HepG2 (cell line): ENCODE results near the gene TEDC1. TPM values are rescaled to one million over a fixed set of nuclear protein-coding genes. Genes with fewer than 3 reads are reported as not detected.

Experiments used
- ATAC-seq: fragments of 200-7000 bp; cut with Tn5 transposase; 3 replicates; pipeline ENCODE4 v1.9.1; 2020; ENCODE audit warnings: mild to moderate bottlenecking, moderate library complexity
- BruUV-seq: library from RNA; stranded (reverse); fragments of 400-500 nt; replicated peaks from 2 replicates; lab custom pipeline; 2021; lab: Mats Ljungman, UMichigan
- CTCF ChIA-PET: fragments of 300-600 bp; formaldehyde crosslinking; extraction: SDS; loops from one replicate; lab custom pipeline; 2021; ENCODE audit warnings: low total read pairs, inconsistent platforms, low intra/inter-chr PET ratio; lab: Yijun Ruan, JAX
- POLR2A ChIA-PET: fragments of 350-600 bp; sonication (Branson Sonifier 250); formaldehyde crosslinking; loops from one replicate; lab custom pipeline; 2020; ENCODE audit warnings: antibody characterized with exemption, inconsistent platforms; lab: Yijun Ruan, JAX
- DNase-seq: peaks from one replicate; pipeline ENCODE4 v3.0.0-alpha.2; 2015; ENCODE audit warnings: low spot score
- FAIRE-seq: peaks from 3 replicates; lab custom pipeline; 2011; peaks lifted over from hg19 to GRCh38; lab: Jason Lieb, UNC
- H2AFZ ChIP-seq: one replicate; pipeline ENCODE4 v1.6.1; 2011; ENCODE audit warnings: low read length, inconsistent platforms
- H3K27ac ChIP-seq: fragments of 300-600 bp; 3 replicates; pipeline ENCODE4 v1.8.0; 2011; ENCODE audit warnings: mixed run types, mild to moderate bottlenecking, mixed read lengths, low read length, inconsistent platforms; ENCODE audit not compliant: insufficient read depth; ENCODE audit errors: extremely low read length
- H3K27me3 ChIP-seq, 2 experiments: fragments of 200-600 bp in 1 of 2; 2 replicates in 1 of 2; 3 replicates in 1 of 2; pipeline versions ENCODE4 v1.6.0 to v1.8.0; 2011; ENCODE audit warnings: low read length in 2 of 2, mild to moderate bottlenecking in 2 of 2, moderate library complexity in 2 of 2, inconsistent platforms in 1 of 2; ENCODE audit not compliant: insufficient read depth in 2 of 2, control insufficient read depth in 1 of 2
- H3K36me3 ChIP-seq, 2 experiments: fragments of 200-600 bp in 1 of 2; replicated peaks in 1 of 2; 2 replicates in 1 of 2; 3 replicates in 1 of 2; pipeline versions ENCODE4 v1.5.1 to v1.8.0; 2011; ENCODE audit warnings: low read length in 2 of 2, inconsistent platforms in 1 of 2; ENCODE audit not compliant: insufficient read depth in 2 of 2, control insufficient read depth in 1 of 2
- H3K4me1 ChIP-seq: 2 replicates; pipeline ENCODE4 v1.5.1; 2012; ENCODE audit warnings: low read length, inconsistent platforms; ENCODE audit not compliant: insufficient read depth
- H3K4me2 ChIP-seq: 2 replicates; pipeline ENCODE4 v1.6.0; 2011; ENCODE audit warnings: low read depth, low read length, inconsistent platforms
- H3K4me3 ChIP-seq, 3 experiments: fragments of 200-600 bp in 1 of 3; sonication (generic), shearing (Covaris generic) in 1 of 3; replicated peaks in 1 of 3; 2 replicates each; pipeline ENCODE4 v1.5.1; 2011 to 2016; ENCODE audit warnings: low read length in 3 of 3, inconsistent platforms in 2 of 3, low read depth in 2 of 3, mild to moderate bottlenecking in 2 of 3, control low read depth in 1 of 3, mixed read lengths in 1 of 3; ENCODE audit not compliant: insufficient read depth in 1 of 3
- H3K79me2 ChIP-seq: one replicate; pipeline ENCODE4 v1.6.1; 2011; ENCODE audit warnings: low read length, inconsistent platforms; ENCODE audit not compliant: insufficient read depth
- H3K9ac ChIP-seq: 2 replicates; pipeline ENCODE4 v1.6.0; 2011; ENCODE audit warnings: mild to moderate bottlenecking, low read depth, low read length, inconsistent platforms; ENCODE audit not compliant: insufficient read depth
- H3K9me3 ChIP-seq: 2 replicates; pipeline ENCODE4 v1.5.1; 2012; ENCODE audit warnings: mild to moderate bottlenecking, low read length
- H4K20me1 ChIP-seq: 2 replicates; pipeline ENCODE4 v1.6.0; 2011; ENCODE audit warnings: inconsistent platforms, mild to moderate bottlenecking, low read length, moderate library complexity; ENCODE audit not compliant: insufficient read depth
- ASH2L ChIP-seq: fragments of 300-600, 200-600 bp; sonication (generic); IDR thresholded peaks from 2 replicates; pipeline ENCODE4 v1.7.0; 2017; ENCODE audit warnings: low read depth, mild to moderate bottlenecking, moderate library complexity, mixed read lengths, low read length; ENCODE audit not compliant: insufficient read length
- CBX2 ChIP-seq, 2 experiments: fragments of 200-600 bp in 1 of 2; sonication (generic); formaldehyde crosslinking in 1 of 2; IDR thresholded peaks; 2 replicates each; pipeline versions ENCODE4 v1.7.0 to v1.8.1; 2018 to 2022; ENCODE audit warnings: low read depth in 2 of 2, low read length in 1 of 2, mild to moderate bottlenecking in 1 of 2, missing genetic modification reagents in 1 of 2
- CENPX ChIP-seq: sonication (generic); formaldehyde crosslinking; IDR thresholded peaks from 2 replicates; pipeline ENCODE4 v1.9.0; 2021; ENCODE audit warnings: mild to moderate bottlenecking, missing genetic modification reagents, moderate library complexity
- GMEB1 ChIP-seq: sonication (generic); formaldehyde crosslinking; IDR thresholded peaks from 2 replicates; pipeline ENCODE4 v1.5.1; 2020; ENCODE audit warnings: missing genetic modification reagents, mild to moderate bottlenecking, borderline replicate concordance
- HMGA1 ChIP-seq: sonication (generic); formaldehyde crosslinking; conservative IDR thresholded peaks from 2 replicates; pipeline ENCODE4 v1.4.0; 2020; ENCODE audit warnings: missing genetic modification reagents
- KAT7 ChIP-seq: IDR thresholded peaks from 2 replicates; pipeline ENCODE4 v1.6.1; 2018; ENCODE audit warnings: borderline replicate concordance, missing compliant biosample characterization
- KDM3A ChIP-seq: IDR thresholded peaks from 2 replicates; pipeline ENCODE4 v1.6.1; 2018; ENCODE audit warnings: low read depth, missing compliant biosample characterization
- POLR2AphosphoS2 ChIP-seq: IDR thresholded peaks from 2 replicates; pipeline ENCODE4 v1.6.1; 2011; ENCODE audit warnings: low read depth, low read length, improper control_type of control experiment
- YEATS4 ChIP-seq: sonication (generic); formaldehyde crosslinking; IDR thresholded peaks from 2 replicates; pipeline ENCODE4 v1.4.0; 2020; ENCODE audit warnings: missing genetic modification reagents, borderline replicate concordance
- ZBTB21 ChIP-seq: sonication (generic); formaldehyde crosslinking; IDR thresholded peaks from 2 replicates; pipeline ENCODE4 v1.4.0; 2020; ENCODE audit warnings: missing genetic modification reagents
- ZFY ChIP-seq: sonication (generic); formaldehyde crosslinking; IDR thresholded peaks from 2 replicates; pipeline ENCODE4 v1.4.0; 2020; ENCODE audit warnings: missing genetic modification reagents
- ZNF326 ChIP-seq: sonication (generic); formaldehyde crosslinking; IDR thresholded peaks from 2 replicates; pipeline ENCODE4 v1.4.0; 2020; ENCODE audit warnings: missing genetic modification reagents, borderline replicate concordance
- ZNF451 ChIP-seq: sonication (generic); formaldehyde crosslinking; IDR thresholded peaks from 2 replicates; pipeline ENCODE4 v1.5.0; 2020; ENCODE audit warnings: mild to moderate bottlenecking, missing genetic modification reagents
- ZNF558 ChIP-seq: sonication (generic); formaldehyde crosslinking; IDR thresholded peaks from 2 replicates; pipeline ENCODE4 v1.9.0; 2022; ENCODE audit warnings: mild to moderate bottlenecking, missing genetic modification reagents, borderline replicate concordance
- ZNF713 ChIP-seq: sonication (generic); formaldehyde crosslinking; IDR thresholded peaks from 2 replicates; pipeline ENCODE4 v1.4.0; 2020; ENCODE audit warnings: mild to moderate bottlenecking, missing genetic modification reagents
- ZNF800 ChIP-seq: sonication (generic); formaldehyde crosslinking; IDR thresholded peaks from 2 replicates; pipeline ENCODE4 v1.4.0; 2020; ENCODE audit warnings: missing genetic modification reagents
- WGBS: methylation state at CpG from one replicate; pipeline ENCODE4 v1.1.6; 2017; ENCODE audit warnings: low lambda C conversion rate; 5-methylcytosine and 5-hydroxymethylcytosine counted together
- in situ Hi-C: cut with HindIII; loops from 2 replicates; pipeline ENCODE4 v1.10.0; 2017; ENCODE audit warnings: low pct_unique_long_range_greater_than_20kb; ENCODE audit not compliant: extremely low pct_ligation_motif_present
- intact Hi-C: fragments of 100-400 bp; cut with micrococcal nuclease; formaldehyde crosslinking; loops from one replicate; pipeline ENCODE4 v1.10.0; 2022; ENCODE audit not compliant: unreplicated experiment
- polyA plus RNA-seq, 8 experiments: library from polyadenylated mRNA; depleted of rRNA in 3 of 8; stranded (reverse) in 7 of 8; unstranded in 1 of 8; fragments of >200 nt; fragmentation: Illumina TruSeq in 4 of 8; extraction: Trizol in 4 of 8; gene quantifications; 2 replicates each; pipeline versions ENCODE4 v1.2.1 to v1.2.3, GENCODE V29; 2011 to 2016; ENCODE audit warnings: low read depth in 4 of 8, missing spikeins in 1 of 8, mixed read lengths in 1 of 8; ENCODE audit not compliant: insufficient read depth in 1 of 8
- total RNA-seq, 5 experiments: library from RNA; depleted of rRNA; stranded (reverse); fragments of >200 nt; fragmentation: Illumina TruSeq; extraction: Trizol; gene quantifications; 2 replicates each; pipeline ENCODE4 v1.2.3, GENCODE V29; 2016; ENCODE audit warnings: low read depth in 1 of 5
- TF ChIP-seq, protein P1 (sequence below): sonication (generic); formaldehyde crosslinking; IDR thresholded peaks from 2 replicates; pipeline ENCODE4 v1.8.0; 2022; ENCODE audit warnings: low read depth, missing genetic modification reagents
- TF ChIP-seq, protein P2 (sequence below): sonication (generic); formaldehyde crosslinking; conservative IDR thresholded peaks from 2 replicates; pipeline ENCODE4 v1.5.0; 2020; ENCODE audit warnings: missing genetic modification reagents

The TEDC1 gene
- total and polyA plus RNA-seq, 2 of the 13 experiments (the other 11 are each of a cell fraction or from before 2014, with no cell fraction given), result 5.7 to 27.4 TPM

DNA sequence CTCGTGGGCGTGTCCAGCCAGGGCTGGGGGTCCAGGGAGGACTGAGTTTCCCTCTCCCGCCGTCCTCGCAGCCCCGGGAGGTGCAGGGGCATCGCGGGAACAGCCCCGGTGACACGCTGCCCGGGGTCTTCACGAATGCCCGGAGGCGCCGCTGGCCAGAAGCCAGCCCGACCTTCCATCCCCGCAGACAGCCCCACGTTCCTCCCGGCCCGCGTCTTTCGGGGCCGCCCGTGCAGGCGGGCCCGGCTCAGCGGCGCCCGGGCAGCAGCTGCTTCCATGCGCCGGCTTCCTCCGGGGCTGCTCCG is 827 bp upstream of the TEDC1 start:
- DNase-seq, result no peak
- in situ Hi-C loops, result no loop called here
- BruUV-seq, result no TSS peak
- Histone ChIP-seq H3K36me3 (peaks cover 0 to 3% of the 10 kb centered on the region in 2 experiments; a peak in 1 of 5 replicates), H3K4me3 (peak overlapping the region; percentile 59 to 79 (median 70); a peak in 5 of 6 replicates), H3K9me3 (no peaks in the 10 kb centered on the region), H3K27me3 (peaks cover 0 to 4% of the 10 kb centered on the region in 2 experiments; a peak in 2 of 5 replicates), H3K4me2 (peak overlapping the region; percentile 97), H2AFZ (no peak overlapping the region), H3K9ac (peak overlapping the region; percentile 84), H3K4me1 (peaks cover 68% of the 10 kb centered on the region), H3K79me2 (peaks cover 10% of the 10 kb centered on the region), H3K27ac (peak overlapping the region; percentile 92), H4K20me1 (no peaks in the 10 kb centered on the region)
- intact Hi-C loops, result loop anchor here (10.0 kb wide), 1 partner anchor 175 kb away; the partner anchor contains the start of gene PACS2
- no peak for ATAC-seq
- no CpG with 5 or more reads among the region's 33 CpGs for WGBS
- no peak for FAIRE-seq
- ChIA-PET CTCF (interaction anchor here (0.9 to 3.6 kb wide), 5 partner anchors 9 to 119 kb away, joined by 3 to 24 read pairs (median 7); no protein-coding TSS in a partner anchor), POLR2A (interaction anchor here (0.7 to 1.5 kb wide), 6 partner anchors 9 to 176 kb away, joined by 3 to 10 read pairs (median 4); partner anchors contain the start of gene PACS2)
- TF ChIP-seq YEATS4, result no peak; the same call in 1 of the 2 replicates
- no peak for TF ChIP-seq ZBTB21 (CRISPR knock-in tag)
- 0 out of 2 replicates have a peak, but pooled peaks have one; percentile 9 for TF ChIP-seq CBX2 (IDR thresholded peaks at IDR 0.05; ENCODE audit: low read depth, low read length)
- no peak for TF ChIP-seq CBX2 (CRISPR knock-in tag; IDR thresholded peaks at IDR 0.05; ENCODE audit: low read depth)
- TF ChIP-seq CENPX (CRISPR knock-in tag), result no peak
- TF ChIP-seq ZNF326 (CRISPR knock-in tag), result peak; percentile 79; the same call in 1 of the 2 replicates
- TF ChIP-seq GMEB1 (CRISPR knock-in tag), result no peak
- TF ChIP-seq, protein P1, sequence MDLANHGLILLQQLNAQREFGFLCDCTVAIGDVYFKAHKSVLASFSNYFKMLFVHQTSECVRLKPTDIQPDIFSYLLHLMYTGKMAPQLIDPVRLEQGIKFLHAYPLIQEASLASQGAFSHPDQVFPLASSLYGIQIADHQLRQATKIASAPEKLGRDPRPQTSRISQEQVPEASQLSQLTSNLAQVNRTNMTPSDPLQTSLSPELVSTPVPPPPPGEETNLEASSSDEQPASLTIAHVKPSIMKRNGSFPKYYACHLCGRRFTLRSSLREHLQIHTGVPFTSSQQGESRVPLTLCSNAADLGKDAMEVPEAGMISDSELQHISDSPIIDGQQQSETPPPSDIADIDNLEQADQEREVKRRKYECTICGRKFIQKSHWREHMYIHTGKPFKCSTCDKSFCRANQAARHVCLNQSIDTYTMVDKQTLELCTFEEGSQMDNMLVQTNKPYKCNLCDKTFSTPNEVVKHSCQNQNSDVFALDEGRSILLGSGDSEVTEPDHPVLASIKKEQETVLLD (CRISPR knock-in tag), result peak; percentile 4; the same call in 1 of the 2 replicates
- no peak for TF ChIP-seq POLR2AphosphoS2
- no peak for TF ChIP-seq ZNF800 (CRISPR knock-in tag)
- TF ChIP-seq KAT7 (CRISPR knock-in tag), result no peak
- no peak for TF ChIP-seq ASH2L
- TF ChIP-seq ZNF558, result no peak
- no peak for TF ChIP-seq ZNF713 (CRISPR knock-in tag)
- TF ChIP-seq, protein P2, sequence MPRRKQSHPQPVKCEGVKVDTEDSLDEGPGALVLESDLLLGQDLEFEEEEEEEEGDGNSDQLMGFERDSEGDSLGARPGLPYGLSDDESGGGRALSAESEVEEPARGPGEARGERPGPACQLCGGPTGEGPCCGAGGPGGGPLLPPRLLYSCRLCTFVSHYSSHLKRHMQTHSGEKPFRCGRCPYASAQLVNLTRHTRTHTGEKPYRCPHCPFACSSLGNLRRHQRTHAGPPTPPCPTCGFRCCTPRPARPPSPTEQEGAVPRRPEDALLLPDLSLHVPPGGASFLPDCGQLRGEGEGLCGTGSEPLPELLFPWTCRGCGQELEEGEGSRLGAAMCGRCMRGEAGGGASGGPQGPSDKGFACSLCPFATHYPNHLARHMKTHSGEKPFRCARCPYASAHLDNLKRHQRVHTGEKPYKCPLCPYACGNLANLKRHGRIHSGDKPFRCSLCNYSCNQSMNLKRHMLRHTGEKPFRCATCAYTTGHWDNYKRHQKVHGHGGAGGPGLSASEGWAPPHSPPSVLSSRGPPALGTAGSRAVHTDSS (CRISPR knock-in tag), result no peak
- no peak for TF ChIP-seq KDM3A (CRISPR knock-in tag)
- TF ChIP-seq HMGA1 (CRISPR knock-in tag), result no peak
- no peak for TF ChIP-seq ZNF451
- TF ChIP-seq ZFY (CRISPR knock-in tag), result peak; percentile 1; the same call in 1 of the 2 replicates
